Activated CD8-positive, alpha-beta memory T cell treated with anti-CD3 and anti-CD28 coated beads for 48 hours (primary cell): ENCODE data around the gene FCHO2.

ENCODE experiments used
- DNase-seq, 3 experiments: peaks; one replicate each; pipeline ENCODE4 v3.0.0-alpha.2; 2020; ENCODE audit warnings: low read depth in 2 of 3, low spot score in 2 of 3

FCHO2 gene

GRCh38 chr5:73135429-73136054, 179.7 kb downstream of the FCHO2 start:
- no peak for DNase-seq

- no peak for DNase-seq
Measured at GRCh38 chr5:73136055-73136562, 180.3 kb downstream of the FCHO2 start.

GRCh38 chr5:73137563-73138530, 182.0 kb downstream of the FCHO2 start:
- DNase-seq, result no peak

GRCh38 chr5:73139485-73139884, 183.6 kb downstream of the FCHO2 start:
- no peak for DNase-seq
